NCI-H460 (cell line): ENCODE measurements around the gene NBPF11. TPM values are rescaled to one million over a fixed set of nuclear protein-coding genes. Genes with fewer than 3 reads are reported as not detected.
"Not testable (repeated sequence)": the region's sequence is repeated elsewhere in the genome, so short reads cannot be mapped to it uniquely, and the experiment has no call there.

Experiments used
- DNase-seq: peaks from one replicate; pipeline ENCODE4 v3.0.0-alpha.2; 2016; ENCODE audit warnings: low read depth; ENCODE audit errors: extremely low read depth
- total RNA-seq: library from RNA; depleted of rRNA; stranded (reverse); fragments of >200 nt; shearing (Covaris generic); gene quantifications from 2 replicates; pipeline ENCODE4 v1.2.3, GENCODE V29; 2014

The NBPF11 gene
- total RNA-seq, 1 experiment from 2014 or later, result 6.7 TPM

DNA sequence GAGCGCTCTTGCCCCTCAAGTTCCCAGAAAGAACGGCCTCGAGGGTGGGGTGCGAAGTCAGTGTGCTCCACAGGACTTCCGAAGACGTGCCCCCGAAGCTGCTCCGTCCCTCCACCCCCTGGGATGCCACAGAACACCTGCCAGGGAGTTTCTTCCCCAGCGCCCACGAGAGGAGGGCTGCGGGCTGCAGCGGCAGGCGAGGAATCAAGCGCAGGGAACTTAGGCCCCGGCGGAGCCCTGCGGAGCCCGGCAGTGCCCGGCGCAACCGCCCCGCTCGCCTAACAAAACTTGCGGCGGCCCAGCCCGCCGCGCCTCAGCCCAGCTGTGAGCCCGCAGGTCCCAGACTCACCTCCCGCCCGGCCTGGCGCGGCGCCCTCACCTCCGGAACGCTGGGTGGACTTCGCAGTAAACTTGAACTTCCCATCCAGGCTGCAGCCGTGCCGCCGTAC lies 686 bp downstream of the NBPF11 start:
- not testable (repeated sequence) for DNase-seq

DNA sequence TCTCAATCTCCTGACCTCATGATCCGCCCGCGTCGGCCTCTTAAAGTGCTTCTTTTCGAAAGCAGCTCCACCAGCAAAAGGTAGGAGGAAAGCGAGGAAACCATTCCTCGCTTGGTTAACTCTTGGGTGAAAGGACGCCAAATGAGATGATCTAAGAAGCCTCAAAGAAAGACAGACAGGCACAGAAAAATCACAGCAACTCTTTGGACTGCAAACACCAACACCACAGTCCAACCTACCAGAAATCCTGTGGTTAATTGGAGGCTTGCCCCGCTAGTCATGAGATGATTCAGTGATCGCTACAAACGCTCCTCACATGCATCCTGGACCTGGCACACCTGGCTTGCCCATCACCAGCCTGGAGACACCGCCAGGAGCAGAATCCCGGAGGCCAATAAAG lies 1.1 kb downstream of the NBPF11 start:
- DNase-seq, result not testable (repeated sequence)

DNA sequence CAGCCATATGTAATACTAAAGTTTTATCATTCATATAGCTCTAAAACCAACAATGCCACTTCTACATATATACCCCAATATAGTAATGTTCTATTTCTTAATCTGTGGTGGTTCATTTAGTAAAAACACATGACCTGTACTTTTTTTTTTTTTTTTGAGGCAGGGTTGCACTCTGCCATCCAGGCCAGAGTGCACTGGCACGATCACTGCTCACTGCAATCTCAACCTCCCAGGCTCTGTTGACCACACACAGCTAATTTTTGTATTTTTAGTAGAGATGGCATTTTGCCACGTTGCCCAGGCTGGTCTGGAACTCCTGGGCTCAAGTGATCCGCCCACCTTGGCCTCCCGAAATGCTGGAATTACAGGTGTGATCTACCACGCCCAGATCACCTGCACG lies 2.1 kb downstream of the NBPF11 start:
- not testable (repeated sequence) for DNase-seq

DNA sequence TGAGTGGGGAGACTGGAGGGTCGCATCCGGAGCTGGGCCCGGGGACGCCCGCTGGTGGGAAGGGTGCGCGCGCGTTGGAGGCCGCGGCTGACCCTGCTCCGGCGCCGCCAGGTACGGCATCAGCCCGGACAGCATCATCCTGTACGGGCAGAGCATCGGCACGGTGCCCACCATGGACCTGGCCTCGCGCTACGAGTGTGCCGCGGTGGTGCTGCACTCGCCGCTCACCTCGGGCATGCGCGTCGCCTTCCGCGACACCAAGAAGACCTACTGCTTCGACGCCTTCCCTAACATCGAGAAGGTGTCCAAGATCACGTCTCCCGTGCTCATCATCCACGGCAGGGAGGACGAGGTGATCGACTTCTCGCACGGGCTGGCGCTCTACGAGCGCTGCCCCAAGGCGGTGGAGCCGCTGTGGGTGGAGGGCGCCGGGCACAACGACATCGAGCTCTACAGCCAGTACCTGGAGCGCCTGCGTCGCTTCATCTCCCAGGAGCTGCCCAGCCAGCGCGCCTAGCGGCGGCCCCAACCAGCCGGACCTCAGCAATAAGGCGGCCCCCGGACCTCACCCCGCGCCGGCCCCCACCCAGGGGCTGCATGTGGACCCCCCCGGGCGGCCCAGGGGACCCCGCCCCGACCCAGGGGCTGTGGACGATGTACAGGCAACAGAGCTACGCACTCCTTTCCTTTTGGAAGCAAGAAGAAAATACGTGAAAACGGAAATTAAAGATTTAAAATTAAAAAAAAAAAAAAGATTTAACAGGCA lies 2.8 kb downstream of the NBPF11 start:
- not testable (repeated sequence) for DNase-seq

DNA sequence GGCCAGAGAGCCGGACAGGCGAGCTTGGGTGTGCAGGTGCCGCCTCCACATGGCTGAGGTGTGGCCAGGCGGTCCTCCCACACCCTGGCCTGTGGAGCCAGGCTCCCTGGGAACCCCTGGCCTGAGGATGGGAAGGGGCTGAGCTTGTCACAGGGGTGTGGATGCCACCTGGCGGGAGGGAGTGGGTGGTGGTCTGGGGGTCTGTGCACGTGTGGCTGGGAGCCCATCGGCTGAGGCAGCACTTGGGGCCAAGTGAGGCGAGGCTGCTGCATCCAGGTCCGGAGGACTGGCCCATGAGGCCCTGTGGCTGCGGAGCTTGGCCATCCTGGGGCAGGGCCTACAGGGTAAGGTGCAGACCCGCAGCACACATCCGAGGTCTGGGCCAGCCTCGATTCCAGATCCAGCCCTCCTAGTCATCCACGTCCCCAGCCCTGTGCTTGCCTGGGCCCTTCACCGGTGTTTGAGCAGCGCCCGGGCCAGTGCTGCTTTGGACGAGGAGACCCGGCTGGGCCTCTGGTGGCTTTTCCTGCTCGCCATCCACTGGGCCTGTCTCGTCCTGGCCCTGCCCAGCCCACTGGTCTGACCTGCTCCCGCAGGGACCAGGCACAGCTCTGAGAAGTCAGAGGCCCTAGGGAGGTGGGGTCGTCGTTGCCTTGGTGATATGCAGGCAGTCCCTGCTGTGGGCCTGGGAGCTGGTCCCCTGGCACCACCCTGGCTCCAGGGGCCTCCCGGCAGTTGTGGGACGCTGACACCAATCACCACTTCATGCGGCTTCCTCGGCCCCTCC lies 4.8 kb downstream of the NBPF11 start:
- not testable (repeated sequence) for DNase-seq

DNA sequence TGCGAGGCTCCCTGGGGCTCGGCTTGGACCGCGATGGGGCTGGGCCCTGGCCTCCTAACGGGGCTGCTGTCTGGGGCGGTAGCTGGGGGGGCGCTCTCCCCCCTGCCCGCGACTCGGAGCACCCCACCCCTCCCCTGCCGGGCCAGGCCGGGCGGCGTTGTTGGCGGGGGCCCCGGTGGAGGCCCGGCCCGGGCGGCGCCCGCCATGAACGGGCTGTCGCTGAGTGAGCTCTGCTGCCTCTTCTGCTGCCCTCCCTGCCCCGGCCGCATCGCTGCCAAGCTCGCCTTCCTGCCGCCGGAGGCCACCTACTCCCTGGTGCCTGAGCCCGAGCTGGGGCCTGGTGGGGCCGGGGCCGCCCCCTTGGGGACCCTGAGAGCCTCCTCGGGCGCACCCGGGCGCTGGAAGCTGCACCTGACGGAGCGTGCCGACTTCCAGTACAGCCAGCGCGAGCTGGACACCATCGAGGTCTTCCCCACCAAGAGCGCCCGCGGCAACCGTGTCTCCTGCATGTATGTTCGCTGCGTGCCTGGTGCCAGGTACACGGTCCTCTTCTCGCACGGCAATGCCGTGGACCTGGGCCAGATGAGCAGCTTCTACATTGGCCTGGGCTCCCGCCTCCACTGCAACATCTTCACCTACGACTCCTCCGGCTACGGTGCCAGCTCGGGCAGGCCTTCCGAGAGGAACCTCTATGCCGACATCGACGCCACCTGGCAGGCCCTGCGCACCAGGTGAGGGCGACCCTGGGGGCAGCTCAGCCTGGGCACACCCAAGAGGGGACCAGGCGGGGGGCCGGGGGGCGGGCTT lies 5.7 kb downstream of the NBPF11 start:
- not testable (repeated sequence) for DNase-seq

DNA sequence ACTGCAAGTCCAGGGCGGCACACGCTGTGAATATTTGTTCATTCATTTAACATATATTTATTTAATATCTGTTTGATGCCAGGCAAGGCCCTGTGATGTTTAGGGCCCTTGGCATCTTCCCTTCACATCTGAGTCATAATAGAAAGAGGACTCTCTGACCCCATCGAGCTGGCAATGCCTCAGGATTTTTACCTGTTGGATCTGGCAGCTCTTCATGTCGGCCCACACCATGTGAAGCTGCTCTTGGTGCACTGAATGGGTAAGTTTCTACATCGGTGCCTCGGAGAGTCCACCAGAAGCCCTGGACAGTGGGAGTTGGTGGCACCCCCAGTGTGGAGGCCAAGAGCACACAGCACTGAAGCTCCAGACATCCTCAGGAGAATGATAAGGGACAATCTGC lies 8.9 kb downstream of the NBPF11 start:
- DNase-seq, result not testable (repeated sequence)

DNA sequence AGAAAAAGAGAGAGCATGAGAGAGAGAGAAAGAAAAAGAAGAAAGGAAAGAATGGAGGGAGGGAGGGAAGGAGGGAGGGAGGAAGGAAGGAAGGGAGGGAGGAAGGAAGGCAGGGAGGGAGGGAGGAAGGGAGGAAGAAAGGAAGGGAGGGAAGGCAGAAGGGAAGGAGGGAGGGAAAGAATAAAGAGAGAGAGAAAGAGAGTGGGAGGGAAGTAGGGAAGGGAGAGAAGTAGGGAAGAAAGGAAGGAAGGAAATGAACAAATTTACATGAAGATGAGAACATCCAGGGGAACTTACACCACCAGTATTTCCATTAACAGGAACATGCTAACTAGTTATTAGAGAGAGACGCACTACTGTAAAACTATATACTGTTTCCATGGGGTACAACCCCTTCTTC lies 10.1 kb downstream of the NBPF11 start:
- DNase-seq, result not testable (repeated sequence)

DNA sequence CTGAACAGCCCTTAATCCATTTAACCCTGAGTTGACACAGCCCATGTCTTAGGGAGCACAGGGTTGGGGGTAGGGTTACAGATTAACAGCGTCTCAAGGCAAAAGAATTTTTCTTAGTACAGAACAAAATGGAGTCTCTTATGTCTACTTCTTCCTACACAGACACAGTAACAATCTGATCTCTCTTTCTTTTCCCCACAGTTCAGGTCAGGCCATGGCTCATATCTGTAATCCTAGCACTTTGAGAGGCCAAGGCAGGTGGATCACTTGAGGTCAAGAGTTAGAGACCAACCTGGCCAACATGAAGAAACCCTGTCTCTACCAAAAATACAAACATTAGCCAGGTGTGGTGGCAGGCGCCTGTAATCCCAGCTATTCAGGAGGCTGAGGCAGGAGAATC lies 13.5 kb downstream of the NBPF11 start:
- not testable (repeated sequence) for DNase-seq

DNA sequence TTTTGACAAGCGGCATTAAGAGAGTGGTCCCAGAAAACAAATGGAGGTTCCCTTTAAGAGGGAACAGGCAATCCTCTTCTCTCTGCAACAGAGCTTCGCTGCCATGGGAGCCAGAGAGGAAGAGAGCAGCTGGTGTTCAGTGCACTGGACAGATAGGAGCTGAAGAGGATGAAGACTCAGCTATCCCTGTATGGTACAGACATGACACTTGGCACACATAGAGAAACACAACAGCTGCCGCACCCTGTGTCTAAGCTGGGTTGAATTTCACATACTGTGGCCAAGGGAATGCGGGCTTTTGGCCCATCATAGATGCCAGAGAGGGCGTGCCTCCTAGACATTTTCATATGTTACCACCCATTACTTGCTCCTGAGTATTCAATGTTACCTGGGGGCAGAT lies 29.7 kb downstream of the NBPF11 start:
- DNase-seq, result not testable (repeated sequence)

DNA sequence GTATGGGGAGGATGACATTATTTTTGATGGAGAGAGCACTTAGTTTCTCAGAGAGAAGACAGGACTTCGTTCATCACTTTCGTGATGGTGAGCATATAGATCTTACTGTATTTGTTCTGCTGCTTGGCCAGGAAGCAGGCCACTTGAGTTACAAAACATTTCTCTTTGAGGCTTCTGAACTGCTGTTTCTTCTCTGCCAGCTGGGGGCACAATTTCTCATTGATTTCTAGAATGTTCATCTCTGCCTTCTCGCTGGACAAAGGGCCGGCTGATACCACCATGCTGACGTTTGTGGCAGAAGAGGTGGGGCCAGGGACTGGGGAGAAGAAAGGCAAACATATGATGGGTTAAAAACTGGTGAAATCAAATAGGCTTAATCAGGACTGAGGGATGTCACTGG lies 31.7 kb downstream of the NBPF11 start:
- peak; percentile 30 for DNase-seq

DNA sequence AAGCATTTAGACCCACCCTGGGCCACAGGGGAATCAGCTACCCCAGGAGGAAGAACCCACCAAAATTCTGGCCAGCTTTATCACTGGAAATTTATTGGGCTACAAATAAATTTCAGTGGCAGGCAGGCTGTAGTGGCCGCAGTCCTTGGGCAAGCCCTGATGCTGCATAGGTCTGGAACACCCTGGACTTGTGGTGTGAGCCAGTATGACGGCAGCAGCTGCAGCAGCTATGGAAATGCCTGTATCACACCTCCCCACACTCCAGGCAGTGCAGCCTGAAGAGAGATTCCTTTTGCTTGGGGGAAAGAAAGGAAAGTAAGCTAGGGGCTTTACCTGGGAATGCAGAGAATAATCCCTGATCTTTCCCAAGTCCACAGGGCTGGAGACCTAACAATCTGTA lies 56.3 kb downstream of the NBPF11 start:
- DNase-seq, result not testable (repeated sequence)

DNA sequence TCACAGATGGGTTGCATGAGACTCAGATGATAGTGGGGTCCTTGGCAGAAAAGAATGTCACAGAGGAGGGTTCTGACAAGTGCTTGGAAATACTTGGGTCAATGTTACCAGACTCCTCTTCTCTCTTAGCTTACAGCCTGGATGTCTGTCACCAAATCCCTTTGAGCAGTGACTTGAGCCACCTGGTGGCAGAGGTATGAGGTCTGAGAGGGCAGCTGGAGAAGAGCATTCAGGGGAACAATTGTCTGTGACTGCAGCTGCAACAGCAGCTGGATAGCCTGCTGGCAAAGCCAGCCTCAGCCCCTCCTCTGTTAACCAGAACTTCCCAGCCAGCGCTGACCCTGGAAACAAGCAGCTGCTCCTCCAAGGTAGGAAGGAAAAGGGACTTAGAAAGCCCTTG lies 65.9 kb downstream of the NBPF11 start:
- DNase-seq, result not testable (repeated sequence)

DNA sequence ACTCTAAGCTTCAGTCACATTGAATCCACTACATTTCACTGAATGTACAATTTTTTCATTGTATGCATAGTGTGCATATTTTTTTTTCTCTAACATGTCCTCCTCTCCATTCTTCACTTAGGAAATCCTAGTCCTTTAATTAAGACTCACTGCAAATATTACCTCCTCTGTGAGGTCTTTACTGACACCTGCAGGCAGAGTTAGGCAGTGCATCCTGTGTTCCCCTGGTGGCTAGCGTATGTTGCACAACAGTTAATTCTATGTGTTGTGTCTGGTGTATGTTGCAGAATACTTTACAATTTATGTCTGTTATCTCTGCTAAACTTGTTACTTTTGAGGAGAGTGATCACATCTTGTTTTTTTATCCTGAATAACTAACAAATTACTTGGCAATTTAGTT lies 70.9 kb downstream of the NBPF11 start:
- not testable (repeated sequence) for DNase-seq

DNA sequence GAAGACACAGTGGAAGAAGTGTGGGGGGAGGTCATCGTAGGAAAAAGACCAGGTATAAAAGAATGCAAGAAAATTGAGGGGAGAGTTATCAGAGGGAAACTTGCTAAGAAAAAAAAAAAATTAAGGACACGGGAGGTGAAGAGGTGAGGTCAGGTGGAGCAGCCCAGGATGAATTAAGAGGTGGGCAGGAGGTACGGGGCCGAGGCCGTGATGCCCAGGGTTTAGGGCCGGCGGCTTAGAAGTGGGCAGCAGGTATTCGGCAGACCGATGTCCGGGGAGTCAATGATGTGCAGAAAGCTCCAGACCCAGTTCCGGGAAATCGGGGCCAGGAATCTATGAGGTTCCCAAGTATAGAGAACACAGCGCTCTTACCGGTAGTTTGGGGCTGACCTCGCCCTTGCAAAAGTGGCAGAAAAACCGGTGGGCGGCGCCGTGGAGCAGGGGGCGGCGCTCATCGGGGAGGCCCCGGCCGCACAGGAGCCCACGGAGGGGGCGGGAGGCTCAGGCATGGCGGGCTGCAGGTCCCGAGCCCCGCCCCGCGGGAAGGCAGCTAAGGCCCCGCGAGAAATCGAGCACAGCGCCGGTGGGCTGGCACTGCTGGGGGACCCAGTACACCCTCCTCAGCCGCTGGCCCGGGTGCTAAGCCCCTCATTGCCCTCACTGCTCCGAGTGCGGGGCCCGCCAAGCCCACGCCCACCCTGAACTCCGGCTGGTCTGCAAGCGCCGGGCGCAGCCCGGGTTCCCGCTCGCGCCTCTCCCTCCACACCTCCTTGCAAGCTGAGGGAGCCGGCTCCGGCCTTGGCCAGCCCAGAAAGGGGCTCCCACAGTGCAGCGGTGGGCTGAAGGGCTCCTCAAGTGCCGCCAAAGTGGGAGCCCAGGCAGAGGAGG lies 73.2 kb downstream of the NBPF11 start:
- DNase-seq, result not testable (repeated sequence)

DNA sequence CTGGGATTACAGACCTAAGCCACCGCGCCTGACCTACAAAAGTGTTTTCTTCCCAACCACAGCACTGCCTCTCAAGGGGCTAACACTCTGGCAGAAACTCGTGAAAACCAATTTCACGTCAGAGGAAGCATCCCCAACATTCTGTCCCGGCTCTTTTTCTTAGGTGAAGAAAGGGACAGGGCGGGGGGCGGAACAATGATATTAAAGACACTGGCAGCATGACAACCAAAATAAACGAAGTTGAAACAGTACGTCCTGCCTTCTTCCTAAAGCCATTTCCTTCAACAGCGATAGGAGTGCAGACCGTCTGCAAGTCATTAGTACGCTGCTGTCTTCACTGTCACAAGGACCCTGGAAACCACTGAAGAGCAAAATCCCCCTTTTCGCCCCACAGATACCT lies 74.0 kb downstream of the NBPF11 start:
- DNase-seq, result not testable (repeated sequence)

DNA sequence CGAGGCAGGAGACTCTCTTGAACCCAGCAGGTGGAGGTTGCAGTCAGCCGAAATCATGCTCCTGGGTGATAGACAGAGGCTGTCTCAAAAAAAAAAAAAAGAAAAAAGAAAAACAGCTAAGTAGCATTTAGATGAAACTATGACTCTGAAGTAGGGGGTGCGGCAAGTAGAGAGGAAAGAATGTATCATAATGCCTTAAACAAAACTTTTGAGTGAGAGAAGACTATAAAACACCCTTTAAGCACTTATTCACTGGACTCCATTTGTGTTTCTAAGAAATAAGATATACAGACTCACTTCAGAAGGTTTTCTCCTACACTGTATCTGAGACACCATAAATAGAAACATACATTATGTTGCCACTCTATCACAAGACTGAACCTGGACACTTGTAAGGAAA lies 74.6 kb downstream of the NBPF11 start:
- not testable (repeated sequence) for DNase-seq

DNA sequence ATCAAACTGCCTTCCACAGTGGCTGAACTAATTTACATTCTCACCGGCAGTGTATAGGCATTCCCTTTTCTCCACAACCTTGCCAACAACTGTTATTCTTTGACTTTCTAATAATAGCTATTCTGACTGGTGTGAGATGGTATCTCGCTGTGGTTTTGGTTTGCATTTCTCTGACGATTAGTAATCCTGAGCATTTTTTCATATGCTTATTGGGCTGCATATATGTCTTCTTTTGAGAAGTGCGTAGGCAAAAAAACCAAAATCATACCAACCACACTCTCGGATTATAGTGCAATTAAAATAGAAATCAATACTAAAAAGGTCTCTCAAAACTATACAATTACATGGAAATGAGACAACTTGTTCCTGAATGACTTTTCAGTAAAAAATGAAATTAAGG lies 78.7 kb downstream of the NBPF11 start:
- not testable (repeated sequence) for DNase-seq

DNA sequence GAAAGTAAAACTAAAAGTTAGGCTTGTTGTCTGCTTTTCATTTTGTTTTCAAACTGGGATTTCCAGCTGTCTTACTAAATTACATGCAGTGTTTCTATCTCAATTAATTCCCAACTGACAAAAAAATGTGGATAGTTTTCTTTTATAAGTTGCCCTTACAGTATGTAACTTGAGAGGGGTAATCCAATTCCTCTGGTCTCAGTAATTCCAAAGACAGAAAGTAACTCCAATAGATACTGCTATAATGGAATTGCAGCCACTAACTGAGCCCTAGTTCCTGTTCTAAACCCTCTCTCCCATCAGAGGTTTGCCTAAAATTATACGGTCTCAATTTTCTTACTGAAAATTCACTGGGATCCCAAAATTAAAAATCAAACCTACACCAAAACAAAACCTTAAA lies 83.5 kb downstream of the NBPF11 start:
- DNase-seq, result not testable (repeated sequence)

DNA sequence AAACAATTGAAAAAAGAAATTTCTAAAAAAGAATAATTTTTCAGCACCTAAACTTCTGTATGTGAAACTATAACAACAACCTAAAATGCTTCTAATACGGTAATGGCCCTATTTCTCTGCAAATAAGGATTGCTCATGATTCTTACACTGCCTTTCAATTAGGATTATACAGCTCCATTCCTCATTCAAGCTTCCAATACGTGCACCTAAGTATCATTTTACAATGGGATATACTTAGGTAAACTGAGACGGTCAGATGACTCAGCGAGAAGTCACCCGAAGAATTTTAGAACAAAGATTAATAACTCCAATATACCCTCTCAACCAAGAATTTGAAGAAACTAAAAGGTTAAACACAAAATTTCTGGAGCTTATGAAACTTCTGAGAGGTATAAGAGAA lies 83.9 kb downstream of the NBPF11 start:
- DNase-seq, result not testable (repeated sequence)
